B cell (primary cell): Measurements from ENCODE around the gene KIAA1586.

ENCODE experiments used
- EZH2 ChIP-seq: IDR thresholded peaks from 2 replicates; pipeline ENCODE4 v1.6.1; 2012; ENCODE audit warnings: borderline replicate concordance, low read depth, mild to moderate bottlenecking, moderate library complexity, low read length; ENCODE audit not compliant: insufficient read depth, poor library complexity, severe bottlenecking
- TF ChIP-seq, protein P1 (sequence below): fragments of 200-600 bp; IDR thresholded peaks from one replicate; pipeline ENCODE4 v1.8.0; 2022; ENCODE audit warnings: antibody characterized with exemption, mild to moderate bottlenecking

GRCh38 chr6:57068061-57068460 is 21.6 kb downstream of the KIAA1586 start:
- TF ChIP-seq, protein P1, sequence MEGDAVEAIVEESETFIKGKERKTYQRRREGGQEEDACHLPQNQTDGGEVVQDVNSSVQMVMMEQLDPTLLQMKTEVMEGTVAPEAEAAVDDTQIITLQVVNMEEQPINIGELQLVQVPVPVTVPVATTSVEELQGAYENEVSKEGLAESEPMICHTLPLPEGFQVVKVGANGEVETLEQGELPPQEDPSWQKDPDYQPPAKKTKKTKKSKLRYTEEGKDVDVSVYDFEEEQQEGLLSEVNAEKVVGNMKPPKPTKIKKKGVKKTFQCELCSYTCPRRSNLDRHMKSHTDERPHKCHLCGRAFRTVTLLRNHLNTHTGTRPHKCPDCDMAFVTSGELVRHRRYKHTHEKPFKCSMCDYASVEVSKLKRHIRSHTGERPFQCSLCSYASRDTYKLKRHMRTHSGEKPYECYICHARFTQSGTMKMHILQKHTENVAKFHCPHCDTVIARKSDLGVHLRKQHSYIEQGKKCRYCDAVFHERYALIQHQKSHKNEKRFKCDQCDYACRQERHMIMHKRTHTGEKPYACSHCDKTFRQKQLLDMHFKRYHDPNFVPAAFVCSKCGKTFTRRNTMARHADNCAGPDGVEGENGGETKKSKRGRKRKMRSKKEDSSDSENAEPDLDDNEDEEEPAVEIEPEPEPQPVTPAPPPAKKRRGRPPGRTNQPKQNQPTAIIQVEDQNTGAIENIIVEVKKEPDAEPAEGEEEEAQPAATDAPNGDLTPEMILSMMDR: no peak
- no peak for TF ChIP-seq EZH2
